Stomach (tissue), 4 donors: Measurements from ENCODE around the gene PLXNB2.

ENCODE experiments used
- EP300 ChIP-seq: sonication (generic); formaldehyde crosslinking; IDR thresholded peaks from one replicate; pipeline ENCODE4 v1.6.1; 2017; ENCODE audit warnings: antibody characterized with exemption
- POLR2A ChIP-seq, 4 donors: fragments of 450-650 bp; IDR thresholded peaks; one replicate each; pipeline ENCODE4 v1.6.1; 2016; ENCODE audit warnings: antibody characterized with exemption in 4 of 4, control low read depth in 2 of 4, mild to moderate bottlenecking in 1 of 4, moderate library complexity in 1 of 4

GRCh38 chr22:50300620-50301257 is 6.7 kb downstream of the PLXNB2 start:
- TF ChIP-seq POLR2A (IDR thresholded peaks at IDR 0.05) (no peak), EP300 (no peak)
